LNCaP clone FGC (cell line): ENCODE results near the gene DUSP16.
A peak's percentile ranks its signal among the peaks of the same experiment; 100 is the strongest.
"Not testable (repeated sequence)": the region's sequence is repeated elsewhere in the genome, so short reads cannot be mapped to it uniquely, and the experiment has no call there.

Experiments
- DNase-seq: peaks from one replicate; pipeline ENCODE4 v3.0.0-alpha.2; 2011; ENCODE audit warnings: low read depth
- H3K4me3 ChIP-seq: 2 replicates; pipeline ENCODE4 v1.5.1; 2011; ENCODE audit warnings: mild to moderate bottlenecking, low read depth, low read length, control low read depth
- CTCF ChIP-seq: IDR thresholded peaks from 2 replicates; pipeline ENCODE4 v1.5.1; 2012; ENCODE audit warnings: mild to moderate bottlenecking; ENCODE audit not compliant: control insufficient read depth, insufficient read depth; ENCODE audit errors: extremely low read depth

The DUSP16 gene

GRCh38 chr12:12582895-12583303, 20.2 kb upstream of the DUSP16 start:
- DNase-seq = no peak
- TF ChIP-seq CTCF = no peak
- no peak overlapping the region for H3K4me3 ChIP-seq

GRCh38 chr12:12582193-12582881, 19.7 kb upstream of the DUSP16 start:
- H3K4me3 ChIP-seq = no peak overlapping the region
- DNase-seq = no peak

GRCh38 chr12:12580716-12581115, 18.1 kb upstream of the DUSP16 start:
- not testable (repeated sequence) for DNase-seq, H3K4me3 ChIP-seq

More at GRCh38 chr12:12582193-12582881, 19.7 kb upstream of the DUSP16 start:
- TF ChIP-seq CTCF = no peak

- no peak for TF ChIP-seq CTCF
- DNase-seq = no peak
- no peak overlapping the region for H3K4me3 ChIP-seq
These were observed 15.1 kb upstream of the DUSP16 start for GRCh38 chr12:12577786-12578185.

GRCh38 chr12:12572659-12573058, 10.0 kb upstream of the DUSP16 start:
- no peak for DNase-seq
- no peak for TF ChIP-seq CTCF
- H3K4me3 ChIP-seq = no peak overlapping the region

GRCh38 chr12:12565971-12566370, 3.3 kb upstream of the DUSP16 start:
- not testable (repeated sequence) for H3K4me3 ChIP-seq, DNase-seq

- DNase-seq = no peak
- no peak for TF ChIP-seq CTCF
- H3K4me3 ChIP-seq = no peak overlapping the region
These were observed 2.2 kb upstream of the DUSP16 start for GRCh38 chr12:12564911-12565310.

GRCh38 chr12:12563290-12563928, 746 bp upstream of the DUSP16 start:
- peak overlapping the region; percentile 51 for H3K4me3 ChIP-seq
- DNase-seq = no peak
- TF ChIP-seq CTCF = no peak
